ENCODE data around the gene RAP1GAP2. TPM values are rescaled to one million over a fixed set of nuclear protein-coding genes. Genes with fewer than 3 reads are reported as not detected.

RAP1GAP2 gene
- total RNA-seq, 2 experiments from 2014 or later: 0.31 to 0.50 TPM

- POLR2A ChIA-PET: interaction anchor here (1.0 to 1.4 kb wide), 3 partner anchors 8 to 12 kb away, joined by 3 to 4 read pairs (median 4); no protein-coding TSS in a partner anchor
- no peak overlapping the region for H3K4me3 Mint-ChIP-seq
Measured at GRCh38 chr17:2803971-2804370, 7.7 kb downstream of the RAP1GAP2 start.

GRCh38 chr17:2804912-2805311, 8.7 kb downstream of the RAP1GAP2 start:
- Mint-ChIP-seq H3K9me3 (no peaks in the 10 kb centered on the region), H3K4me1 (ENCODE audit: low read depth) (no peaks in the 10 kb centered on the region), H3K27me3 (peaks cover 1% of the 10 kb centered on the region), H3K36me3 (ENCODE audit: low read depth) (no peaks in the 10 kb centered on the region), H3K27ac (no peak overlapping the region), H3K4me3 (no peak overlapping the region)
- intact Hi-C loops (cut with micrococcal nuclease): no loop called here
- no peak for ATAC-seq
- POLR2A ChIA-PET: interaction anchor here (1.5 kb wide), 1 partner anchor 17 kb away, joined by 4 read pairs; no protein-coding TSS in a partner anchor
- CTCF ChIA-PET: interaction anchor here (1.0 to 1.7 kb wide), 2 partner anchors 14 to 19 kb away, joined by 4 read pairs; no protein-coding TSS in a partner anchor
- no peak for TF ChIP-seq CTCF (IDR thresholded peaks at IDR 0.05)
- DNase-seq: no peak

More at GRCh38 chr17:2803971-2804370, 7.7 kb downstream of the RAP1GAP2 start:
- DNase-seq: no peak
- no peak overlapping the region for H3K27ac Mint-ChIP-seq
- no peak for ATAC-seq
- peaks cover 2% of the 10 kb centered on the region for H3K4me1 Mint-ChIP-seq (ENCODE audit: low read depth)
- intact Hi-C loops (cut with micrococcal nuclease): no loop called here
- peaks cover 4% of the 10 kb centered on the region for H3K27me3 Mint-ChIP-seq
- CTCF ChIA-PET: interaction anchor here (1.2 to 1.3 kb wide), 2 partner anchors 21 to 45 kb away, joined by 3 to 6 read pairs; no protein-coding TSS in a partner anchor
- no peaks in the 10 kb centered on the region for H3K9me3 Mint-ChIP-seq
- H3K36me3 Mint-ChIP-seq (ENCODE audit: low read depth): no peaks in the 10 kb centered on the region
- no peak for TF ChIP-seq CTCF (IDR thresholded peaks at IDR 0.05)

GRCh38 chr17:2805961-2806360, 9.7 kb downstream of the RAP1GAP2 start:
- ATAC-seq (no peak), DNase-seq (no peak)
- Mint-ChIP-seq H3K4me3 (no peak overlapping the region), H3K27ac (no peak overlapping the region), H3K9me3 (no peaks in the 10 kb centered on the region), H3K27me3 (peaks cover 4% of the 10 kb centered on the region), H3K4me1 (ENCODE audit: low read depth) (no peaks in the 10 kb centered on the region), H3K36me3 (ENCODE audit: low read depth) (no peaks in the 10 kb centered on the region)
- ChIA-PET CTCF (interaction anchor here (1.0 to 1.7 kb wide), 2 partner anchors 15 to 20 kb away, joined by 4 read pairs; no protein-coding TSS in a partner anchor), POLR2A (interaction anchor here (1.5 kb wide), 1 partner anchor 16 kb away, joined by 4 read pairs; no protein-coding TSS in a partner anchor)
- intact Hi-C loops (cut with micrococcal nuclease): no loop called here
- TF ChIP-seq CTCF (IDR thresholded peaks at IDR 0.05): no peak

GRCh38 chr17:2808367-2809335, 12.4 kb downstream of the RAP1GAP2 start:
- Mint-ChIP-seq H3K27ac (no peak overlapping the region), H3K9me3 (no peaks in the 10 kb centered on the region), H3K27me3 (peaks cover 12% of the 10 kb centered on the region), H3K36me3 (ENCODE audit: low read depth) (no peaks in the 10 kb centered on the region), H3K4me3 (no peak overlapping the region), H3K4me1 (ENCODE audit: low read depth) (no peaks in the 10 kb centered on the region)
- TF ChIP-seq CTCF (IDR thresholded peaks at IDR 0.05): no peak
- ATAC-seq (no peak), DNase-seq (no peak)
- POLR2A ChIA-PET: interaction anchor here (1.2 kb wide), 1 partner anchor 20 kb away, joined by 3 read pairs; no protein-coding TSS in a partner anchor
- intact Hi-C loops (cut with micrococcal nuclease): no loop called here
- CTCF ChIA-PET: interaction anchor here (1.3 kb wide), 1 partner anchor 12 kb away, joined by 3 read pairs; the partner anchor contains the start of gene RAP1GAP2

Measured in activated CD8-positive, alpha-beta T cell treated with anti-CD3 and anti-CD28 coated beads for 36 hours (primary cell).